ENCODE measurements around the gene FAM83B. TPM values are rescaled to one million over a fixed set of nuclear protein-coding genes. Genes with fewer than 3 reads are reported as not detected.

FAM83B gene
- total RNA-seq, 1 donor from 2014 or later = not detected

GRCh38 chr6:54980511-54981275, 134.1 kb downstream of the FAM83B start:
- DNase-seq (ENCODE audit: low read depth in 2 of 2) = no peak

- no peak for DNase-seq (ENCODE audit: low read depth in 2 of 2)
These were observed 134.7 kb downstream of the FAM83B start for GRCh38 chr6:54981276-54981609.

- no peak for DNase-seq (ENCODE audit: low read depth in 2 of 2)
These were observed 135.1 kb downstream of the FAM83B start for GRCh38 chr6:54981647-54982046.

GRCh38 chr6:54987633-54988290, 141.2 kb downstream of the FAM83B start:
- DNase-seq (ENCODE audit: low read depth in 2 of 2) = no peak

GRCh38 chr6:54988576-54988975, 142.0 kb downstream of the FAM83B start:
- DNase-seq (ENCODE audit: low read depth in 2 of 2) = no peak

- no peak for DNase-seq (ENCODE audit: low read depth in 2 of 2)
These were observed 143.4 kb downstream of the FAM83B start for GRCh38 chr6:54990001-54990400.

All from lung microvascular endothelial cell (primary cell).